GM13977 (cell line): ENCODE data around the gene PAGR1.

Experiments used
- DNase-seq: peaks from one replicate; pipeline ENCODE4 v3.0.0; 2012; ENCODE audit warnings: low spot score
- in situ Hi-C: fragments of 300-500 bp; cut with MboI; formaldehyde crosslinking; loops from one replicate; pipeline ENCODE4 v1.12.0; 2022; ENCODE audit warnings: low sequenced_read_pairs, low pct_unique_long_range_greater_than_20kb, mixed read lengths, inconsistent platforms; ENCODE audit not compliant: unreplicated experiment
- TF ChIP-seq, protein P1 (sequence below): IDR thresholded peaks from 2 replicates; pipeline ENCODE4 v1.5.1; 2012; ENCODE audit warnings: mild to moderate bottlenecking, control low read depth; ENCODE audit not compliant: insufficient read depth; ENCODE audit errors: extremely low read depth, missing control alignments

The PAGR1 gene

GRCh38 chr16:29850998-29851397, 35.0 kb downstream of the PAGR1 start:
- no peak for DNase-seq
- in situ Hi-C loops: no loop called here
- TF ChIP-seq, protein P1, sequence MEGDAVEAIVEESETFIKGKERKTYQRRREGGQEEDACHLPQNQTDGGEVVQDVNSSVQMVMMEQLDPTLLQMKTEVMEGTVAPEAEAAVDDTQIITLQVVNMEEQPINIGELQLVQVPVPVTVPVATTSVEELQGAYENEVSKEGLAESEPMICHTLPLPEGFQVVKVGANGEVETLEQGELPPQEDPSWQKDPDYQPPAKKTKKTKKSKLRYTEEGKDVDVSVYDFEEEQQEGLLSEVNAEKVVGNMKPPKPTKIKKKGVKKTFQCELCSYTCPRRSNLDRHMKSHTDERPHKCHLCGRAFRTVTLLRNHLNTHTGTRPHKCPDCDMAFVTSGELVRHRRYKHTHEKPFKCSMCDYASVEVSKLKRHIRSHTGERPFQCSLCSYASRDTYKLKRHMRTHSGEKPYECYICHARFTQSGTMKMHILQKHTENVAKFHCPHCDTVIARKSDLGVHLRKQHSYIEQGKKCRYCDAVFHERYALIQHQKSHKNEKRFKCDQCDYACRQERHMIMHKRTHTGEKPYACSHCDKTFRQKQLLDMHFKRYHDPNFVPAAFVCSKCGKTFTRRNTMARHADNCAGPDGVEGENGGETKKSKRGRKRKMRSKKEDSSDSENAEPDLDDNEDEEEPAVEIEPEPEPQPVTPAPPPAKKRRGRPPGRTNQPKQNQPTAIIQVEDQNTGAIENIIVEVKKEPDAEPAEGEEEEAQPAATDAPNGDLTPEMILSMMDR: no peak

DNA sequence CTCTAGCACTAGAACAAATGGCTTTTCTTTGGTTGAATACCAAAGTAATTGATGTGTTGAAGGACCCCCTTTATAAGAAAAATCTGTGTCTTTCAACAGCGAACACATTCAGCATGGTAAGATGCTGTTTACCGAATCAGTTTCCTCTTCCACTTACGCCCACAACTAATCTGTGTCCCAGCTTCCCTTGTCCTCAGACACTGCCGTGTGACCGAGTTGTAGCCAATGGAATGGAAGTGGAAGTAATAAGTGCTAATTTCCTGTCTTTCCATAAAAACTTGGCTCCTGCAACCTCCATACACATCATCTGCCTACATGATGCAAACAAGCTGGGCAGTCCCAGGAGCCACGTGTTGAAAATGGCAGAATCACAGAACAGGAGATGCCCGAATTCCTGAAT, 36.7 kb downstream of the PAGR1 start:
- no peak for DNase-seq
- TF ChIP-seq, protein P1: no peak
- in situ Hi-C loops: no loop called here

- TF ChIP-seq, protein P1: no peak
- DNase-seq: no peak
- in situ Hi-C loops: no loop called here
These were observed 38.7 kb downstream of the PAGR1 start for GRCh38 chr16:29854520-29855100.

GRCh38 chr16:29857133-29857760, 41.3 kb downstream of the PAGR1 start:
- no peak for DNase-seq
- in situ Hi-C loops: no loop called here

DNA sequence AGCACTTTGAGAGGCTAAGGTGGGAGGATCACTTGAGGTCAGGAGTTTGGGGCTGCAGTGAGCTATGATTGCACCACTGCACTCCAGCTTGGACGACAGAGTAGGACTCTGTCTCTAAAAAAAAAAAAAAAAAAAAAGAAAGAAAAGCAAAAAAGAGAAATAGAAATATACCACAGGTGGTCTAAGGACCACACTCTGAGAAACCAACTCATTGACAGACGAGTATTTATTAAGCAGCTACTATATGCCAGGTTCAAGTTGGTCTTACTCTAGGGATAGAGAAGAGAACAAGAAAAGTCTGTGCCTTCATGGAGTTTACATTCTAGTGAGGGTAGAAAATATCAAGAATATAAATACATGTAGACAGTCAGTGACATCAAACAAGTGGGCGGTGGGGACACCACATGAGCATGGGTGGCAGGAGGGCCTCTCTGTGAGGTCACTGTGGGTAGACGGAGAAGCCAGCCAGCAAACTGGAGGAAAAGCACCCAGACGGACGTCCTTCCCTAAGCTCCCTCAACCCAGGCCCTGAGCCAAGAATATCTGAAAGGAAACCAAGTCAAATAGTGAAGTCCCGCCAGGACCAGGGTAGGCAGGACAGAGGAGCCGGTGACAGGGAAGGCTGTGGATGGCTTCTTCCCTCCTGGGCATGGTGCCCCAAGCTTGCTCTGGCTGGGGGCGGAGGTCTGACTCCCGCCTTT, 42.3 kb downstream of the PAGR1 start:
- DNase-seq: no peak
- in situ Hi-C loops: no loop called here
- TF ChIP-seq, protein P1: no peak

More at GRCh38 chr16:29857133-29857760, 41.3 kb downstream of the PAGR1 start:
- TF ChIP-seq, protein P1: no peak

- TF ChIP-seq, protein P1: no peak
- DNase-seq: no peak
- in situ Hi-C loops: no loop called here
These were observed 43.0 kb downstream of the PAGR1 start for GRCh38 chr16:29858974-29859373.
